LNCaP clone FGC (cell line): Measurements from ENCODE around the gene PCDHA9.
"Not testable (repeated sequence)": the region's sequence is repeated elsewhere in the genome, so short reads cannot be mapped to it uniquely, and the experiment has no call there.

ENCODE experiments used
- DNase-seq: peaks from one replicate; pipeline ENCODE4 v3.0.0-alpha.2; 2011; ENCODE audit warnings: low read depth
- H3K4me3 ChIP-seq: 2 replicates; pipeline ENCODE4 v1.5.1; 2011; ENCODE audit warnings: mild to moderate bottlenecking, low read depth, low read length, control low read depth
- TF ChIP-seq, protein P1 (sequence below): IDR thresholded peaks from 2 replicates; pipeline ENCODE4 v1.5.1; 2012; ENCODE audit warnings: mild to moderate bottlenecking; ENCODE audit not compliant: control insufficient read depth, insufficient read depth; ENCODE audit errors: extremely low read depth

The PCDHA9 gene

DNA sequence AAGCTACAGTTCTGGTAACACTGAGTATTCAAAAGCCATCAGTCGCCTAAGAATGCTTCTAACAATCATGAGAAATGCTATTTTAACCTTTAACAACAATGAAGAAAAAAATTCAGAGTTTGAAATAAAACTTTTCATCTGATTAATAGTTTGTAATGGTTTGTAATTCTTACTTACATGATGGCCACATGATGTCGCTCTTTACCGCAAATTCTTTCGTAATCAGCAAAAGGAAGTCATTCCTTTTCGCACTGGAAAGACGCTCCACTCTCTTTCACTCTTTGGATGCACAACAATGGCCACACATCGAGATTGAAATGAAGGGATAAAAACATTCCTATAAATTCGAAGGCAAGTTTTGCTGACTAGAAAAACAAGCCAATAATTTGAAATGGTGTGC is 14.2 kb upstream of the PCDHA9 start, which contains the start of gene PCDHA7:
Gene PCDHA7, plus strand, starts transcription at position 277 of the 400 bp plus-strand sequence. Its CDS starts 115 bp downstream, at position 392.
- DNase-seq, result no peak
- TF ChIP-seq, protein P1, sequence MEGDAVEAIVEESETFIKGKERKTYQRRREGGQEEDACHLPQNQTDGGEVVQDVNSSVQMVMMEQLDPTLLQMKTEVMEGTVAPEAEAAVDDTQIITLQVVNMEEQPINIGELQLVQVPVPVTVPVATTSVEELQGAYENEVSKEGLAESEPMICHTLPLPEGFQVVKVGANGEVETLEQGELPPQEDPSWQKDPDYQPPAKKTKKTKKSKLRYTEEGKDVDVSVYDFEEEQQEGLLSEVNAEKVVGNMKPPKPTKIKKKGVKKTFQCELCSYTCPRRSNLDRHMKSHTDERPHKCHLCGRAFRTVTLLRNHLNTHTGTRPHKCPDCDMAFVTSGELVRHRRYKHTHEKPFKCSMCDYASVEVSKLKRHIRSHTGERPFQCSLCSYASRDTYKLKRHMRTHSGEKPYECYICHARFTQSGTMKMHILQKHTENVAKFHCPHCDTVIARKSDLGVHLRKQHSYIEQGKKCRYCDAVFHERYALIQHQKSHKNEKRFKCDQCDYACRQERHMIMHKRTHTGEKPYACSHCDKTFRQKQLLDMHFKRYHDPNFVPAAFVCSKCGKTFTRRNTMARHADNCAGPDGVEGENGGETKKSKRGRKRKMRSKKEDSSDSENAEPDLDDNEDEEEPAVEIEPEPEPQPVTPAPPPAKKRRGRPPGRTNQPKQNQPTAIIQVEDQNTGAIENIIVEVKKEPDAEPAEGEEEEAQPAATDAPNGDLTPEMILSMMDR, result peak; percentile 29; the same call in 1 of the 2 replicates
- no peak within 1 kb of the TSS for H3K4me3 ChIP-seq

DNA sequence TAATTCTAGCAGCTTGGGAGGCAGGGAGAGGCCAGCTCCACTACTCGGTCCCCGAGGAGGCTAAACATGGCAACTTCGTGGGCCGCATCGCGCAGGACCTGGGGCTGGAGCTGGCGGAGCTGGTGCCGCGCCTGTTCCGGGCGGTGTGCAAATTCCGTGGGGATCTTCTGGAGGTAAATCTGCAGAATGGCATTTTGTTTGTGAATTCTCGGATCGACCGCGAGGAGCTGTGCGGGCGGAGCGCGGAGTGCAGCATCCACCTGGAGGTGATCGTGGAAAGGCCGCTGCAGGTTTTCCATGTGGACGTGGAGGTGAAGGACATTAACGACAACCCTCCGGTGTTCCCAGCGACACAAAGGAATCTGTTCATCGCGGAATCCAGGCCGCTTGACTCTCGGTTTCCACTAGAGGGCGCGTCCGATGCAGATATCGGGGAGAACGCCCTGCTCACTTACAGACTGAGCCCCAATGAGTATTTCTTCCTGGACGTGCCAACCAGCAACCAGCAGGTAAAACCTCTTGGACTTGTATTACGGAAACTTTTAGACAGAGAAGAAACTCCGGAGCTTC is 13.7 kb upstream of the PCDHA9 start:
- DNase-seq, H3K4me3 ChIP-seq: not testable (repeated sequence)

- TF ChIP-seq, protein P1, result no peak
- no peak for DNase-seq
- H3K4me3 ChIP-seq, result no peak overlapping the region
These were observed 12.3 kb upstream of the PCDHA9 start for GRCh38 chr5:140835622-140836510.

- no peak for DNase-seq
- H3K4me3 ChIP-seq, result no peak within 1 kb of the TSS
- TF ChIP-seq, protein P1, result peak; percentile 53
These were observed 6.9 kb upstream of the PCDHA9 start, which contains the start of gene PCDHA8 for GRCh38 chr5:140840978-140841962. Gene PCDHA8 (plus strand): TSS chr5:140841187. CDS start chr5:140841322, 135 bp downstream.

GRCh38 chr5:140842798-140843733 is 5.1 kb upstream of the PCDHA9 start:
- TF ChIP-seq, protein P1, result no peak
- no peak for DNase-seq
- no peak overlapping the region for H3K4me3 ChIP-seq

GRCh38 chr5:140849831-140850634 is 1.9 kb downstream of the PCDHA9 start:
- DNase-seq, H3K4me3 ChIP-seq: not testable (repeated sequence)
